ENCODE results near the gene TMEM167B. TPM values are rescaled to one million over a fixed set of nuclear protein-coding genes. Genes with fewer than 3 reads are reported as not detected.

The TMEM167B gene
- total and polyA plus RNA-seq, 2 donors (not counting 1 experiment from before 2014, with no cell fraction given): 12.0 to 40.9 TPM

DNA sequence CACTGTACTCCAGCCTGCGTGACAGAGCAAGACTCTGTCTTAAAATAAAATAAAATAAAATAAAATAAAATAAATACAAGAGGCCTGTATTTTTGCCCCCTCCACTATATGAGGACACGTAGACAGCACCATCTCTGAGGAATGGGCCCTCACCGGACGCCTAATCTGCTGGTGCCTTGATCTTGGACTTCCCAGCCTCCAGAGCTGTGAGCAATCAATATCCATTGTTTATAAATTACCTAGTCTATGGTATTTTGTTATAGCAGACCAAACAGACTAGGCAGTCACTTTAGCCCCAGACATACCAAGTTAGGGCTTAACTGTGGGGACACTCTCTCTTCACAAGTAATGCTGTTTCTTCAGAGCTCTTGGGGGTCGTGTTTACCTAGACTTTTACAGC lies 29.8 kb downstream of the TMEM167B start:
- Histone ChIP-seq H3K4me2 (replicated peaks; ENCODE audit: low read depth, low read length, poor library complexity, severe bottlenecking) (no peak overlapping the region), H3K4me1 (ENCODE audit: control insufficient read depth in 2 of 2, insufficient read depth in 2 of 2, low read length in 2 of 2) (no peaks in the 10 kb centered on the region), H4K20me1 (ENCODE audit: control insufficient read depth, insufficient read depth, low read length, poor library complexity, severe bottlenecking) (no peaks in the 10 kb centered on the region), H3K9me3 (ENCODE audit: control extremely low read depth in 1 of 3, control insufficient read depth in 2 of 3, insufficient read depth in 1 of 3, low read length in 2 of 3) (no peaks in the 10 kb centered on the region), H3K36me3 (replicated peaks in 1 of 2; ENCODE audit: control extremely low read depth in 1 of 2, control insufficient read depth in 1 of 2, extremely low read depth in 1 of 2, insufficient read depth in 2 of 2, low read length in 1 of 2) (no peaks in the 10 kb centered on the region), H3K4me3 (ENCODE audit: control extremely low read depth in 1 of 5, extremely low read depth in 1 of 5, insufficient read depth in 1 of 5, low read depth in 2 of 5, low read length in 4 of 5) (no peak overlapping the region), H3K27ac (ENCODE audit: low read length in 2 of 2) (no peak overlapping the region), H2AFZ (ENCODE audit: insufficient read depth, low read depth, low read length, poor library complexity, severe bottlenecking) (no peak overlapping the region), H3K27me3 (replicated peaks in 1 of 4; ENCODE audit: control extremely low read depth in 1 of 4, control insufficient read depth in 3 of 4, insufficient read depth in 4 of 4, low read length in 3 of 4) (peaks cover 0 to 14% (median 13%) of the 10 kb centered on the region in 4 experiments), H3K9ac (ENCODE audit: low read length) (no peak overlapping the region), H3K79me2 (ENCODE audit: control insufficient read depth, insufficient read depth, low read length) (no peaks in the 10 kb centered on the region)
- Mint-ChIP-seq H3K4me1 (peaks cover 4% of the 10 kb centered on the region), H3K9me3 (ENCODE audit: insufficient read depth) (no peaks in the 10 kb centered on the region), H3K4me3 (no peak overlapping the region), H3K27ac (no peak overlapping the region), H3K27me3 (peaks cover 23% of the 10 kb centered on the region)
- CTCF ChIA-PET: no interaction called here
- intact Hi-C loops (cut with micrococcal nuclease): no loop called here
- ATAC-seq (ENCODE audit: low read depth) (no peak), DNase-seq (no peak)
- TF ChIP-seq, protein P1, sequence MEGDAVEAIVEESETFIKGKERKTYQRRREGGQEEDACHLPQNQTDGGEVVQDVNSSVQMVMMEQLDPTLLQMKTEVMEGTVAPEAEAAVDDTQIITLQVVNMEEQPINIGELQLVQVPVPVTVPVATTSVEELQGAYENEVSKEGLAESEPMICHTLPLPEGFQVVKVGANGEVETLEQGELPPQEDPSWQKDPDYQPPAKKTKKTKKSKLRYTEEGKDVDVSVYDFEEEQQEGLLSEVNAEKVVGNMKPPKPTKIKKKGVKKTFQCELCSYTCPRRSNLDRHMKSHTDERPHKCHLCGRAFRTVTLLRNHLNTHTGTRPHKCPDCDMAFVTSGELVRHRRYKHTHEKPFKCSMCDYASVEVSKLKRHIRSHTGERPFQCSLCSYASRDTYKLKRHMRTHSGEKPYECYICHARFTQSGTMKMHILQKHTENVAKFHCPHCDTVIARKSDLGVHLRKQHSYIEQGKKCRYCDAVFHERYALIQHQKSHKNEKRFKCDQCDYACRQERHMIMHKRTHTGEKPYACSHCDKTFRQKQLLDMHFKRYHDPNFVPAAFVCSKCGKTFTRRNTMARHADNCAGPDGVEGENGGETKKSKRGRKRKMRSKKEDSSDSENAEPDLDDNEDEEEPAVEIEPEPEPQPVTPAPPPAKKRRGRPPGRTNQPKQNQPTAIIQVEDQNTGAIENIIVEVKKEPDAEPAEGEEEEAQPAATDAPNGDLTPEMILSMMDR (IDR thresholded peaks at IDR 0.05): no peak
- no peak for TF ChIP-seq EZH2 (IDR thresholded peaks at IDR 0.05; ENCODE audit: borderline replicate concordance, insufficient read depth, low read depth, low read length, poor library complexity, severe bottlenecking)
- POLR2A ChIA-PET: no interaction called here
- WGBS (ENCODE audit: insufficient coverage): 80% methylated on average over 1 of the region's 5 CpGs

DNA sequence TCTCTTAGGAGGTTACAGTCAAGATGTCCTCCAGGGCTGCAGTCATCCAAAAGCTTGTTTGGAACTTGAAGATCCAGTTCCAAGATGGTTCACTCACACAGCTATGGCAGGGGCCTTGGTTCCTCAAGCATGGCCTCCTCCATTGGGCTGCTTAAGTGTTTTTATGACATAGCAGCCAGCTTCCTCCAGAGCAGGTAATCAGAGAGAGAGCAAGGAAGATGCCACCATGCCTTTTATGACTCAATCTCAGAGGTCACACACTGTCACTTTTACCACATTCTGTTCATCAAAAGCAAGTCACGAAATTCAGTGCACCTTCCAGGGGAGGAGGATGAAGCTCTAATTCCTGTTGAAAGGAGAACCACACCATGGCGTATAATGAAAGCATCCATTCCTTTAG lies 40.5 kb downstream of the TMEM167B start:
- Histone ChIP-seq H3K4me3 (ENCODE audit: control extremely low read depth in 1 of 5, extremely low read depth in 1 of 5, insufficient read depth in 1 of 5, low read depth in 2 of 5, low read length in 4 of 5) (no peak overlapping the region), H4K20me1 (ENCODE audit: control insufficient read depth, insufficient read depth, low read length, poor library complexity, severe bottlenecking) (no peaks in the 10 kb centered on the region), H3K79me2 (ENCODE audit: control insufficient read depth, insufficient read depth, low read length) (no peaks in the 10 kb centered on the region), H3K9ac (ENCODE audit: low read length) (no peak overlapping the region), H3K27ac (ENCODE audit: low read length in 2 of 2) (no peak overlapping the region), H3K9me3 (ENCODE audit: control extremely low read depth in 1 of 3, control insufficient read depth in 2 of 3, insufficient read depth in 1 of 3, low read length in 2 of 3) (no peaks in the 10 kb centered on the region), H3K4me1 (ENCODE audit: control insufficient read depth in 2 of 2, insufficient read depth in 2 of 2, low read length in 2 of 2) (peaks cover 12% of the 10 kb centered on the region in 2 donors), H3K36me3 (replicated peaks in 1 of 2; ENCODE audit: control extremely low read depth in 1 of 2, control insufficient read depth in 1 of 2, extremely low read depth in 1 of 2, insufficient read depth in 2 of 2, low read length in 1 of 2) (no peaks in the 10 kb centered on the region), H2AFZ (ENCODE audit: insufficient read depth, low read depth, low read length, poor library complexity, severe bottlenecking) (no peak overlapping the region), H3K27me3 (replicated peaks in 1 of 4; ENCODE audit: control extremely low read depth in 1 of 4, control insufficient read depth in 3 of 4, insufficient read depth in 4 of 4, low read length in 3 of 4) (no peaks in the 10 kb centered on the region), H3K4me2 (replicated peaks; ENCODE audit: low read depth, low read length, poor library complexity, severe bottlenecking) (no peak overlapping the region)
- no peaks in the 10 kb centered on the region for H3K27me3 Mint-ChIP-seq
- POLR2A ChIA-PET: no interaction called here
- no peak for ATAC-seq (ENCODE audit: low read depth)
- H3K9me3 Mint-ChIP-seq (ENCODE audit: insufficient read depth): no peaks in the 10 kb centered on the region
- H3K4me1 Mint-ChIP-seq: peaks cover 15% of the 10 kb centered on the region
- CTCF ChIA-PET: interaction anchor here (1.1 kb wide), 1 partner anchor 8 kb away, joined by 3 read pairs; no protein-coding TSS in a partner anchor
- intact Hi-C loops (cut with micrococcal nuclease): no loop called here
- H3K4me3 Mint-ChIP-seq: no peak overlapping the region
- WGBS (ENCODE audit: insufficient coverage): no CpG with 5 or more reads among the region's 2 CpGs
- DNase-seq: no peak
- TF ChIP-seq EZH2 (IDR thresholded peaks at IDR 0.05; ENCODE audit: borderline replicate concordance, insufficient read depth, low read depth, low read length, poor library complexity, severe bottlenecking): no peak
- TF ChIP-seq, protein P1 (IDR thresholded peaks at IDR 0.05): no peak
- no peak overlapping the region for H3K27ac Mint-ChIP-seq
